ENCODE measurements around the gene PRDM2.

The PRDM2 gene

GRCh38 chr1:13760921-13761320 is 60.9 kb downstream of the PRDM2 start:
- no peak overlapping the region for H3K4me3 ChIP-seq (ENCODE audit: low read length)
- no peaks in the 10 kb centered on the region for H3K27me3 ChIP-seq (ENCODE audit: control insufficient read depth, insufficient read depth, low read length)
- H3K4me1 ChIP-seq (ENCODE audit: control insufficient read depth, insufficient read depth, low read length) = peaks cover 27% of the 10 kb centered on the region
- no peak overlapping the region for H3K9ac ChIP-seq (ENCODE audit: low read length)
- no peaks in the 10 kb centered on the region for H3K9me3 ChIP-seq (ENCODE audit: control insufficient read depth, low read length)
- H3K36me3 ChIP-seq (ENCODE audit: control insufficient read depth, insufficient read depth, low read length) = no peaks in the 10 kb centered on the region

- Histone ChIP-seq H3K4me1 (ENCODE audit: control insufficient read depth, insufficient read depth, low read length) (peaks cover 22% of the 10 kb centered on the region), H3K4me3 (ENCODE audit: low read length) (no peak overlapping the region), H3K9ac (ENCODE audit: low read length) (no peak overlapping the region)
Measured at GRCh38 chr1:13761883-13762282, 61.9 kb downstream of the PRDM2 start.

GRCh38 chr1:13762642-13763041 is 62.7 kb downstream of the PRDM2 start:
- Histone ChIP-seq H3K9me3 (ENCODE audit: control insufficient read depth, low read length) (no peaks in the 10 kb centered on the region), H3K4me1 (ENCODE audit: control insufficient read depth, insufficient read depth, low read length) (peaks cover 20% of the 10 kb centered on the region), H3K36me3 (ENCODE audit: control insufficient read depth, insufficient read depth, low read length) (no peaks in the 10 kb centered on the region), H3K9ac (ENCODE audit: low read length) (no peak overlapping the region), H3K4me3 (ENCODE audit: low read length) (no peak overlapping the region), H3K27me3 (ENCODE audit: control insufficient read depth, insufficient read depth, low read length) (no peaks in the 10 kb centered on the region)

More at GRCh38 chr1:13761883-13762282, 61.9 kb downstream of the PRDM2 start:
- Histone ChIP-seq H3K9me3 (ENCODE audit: control insufficient read depth, low read length) (no peaks in the 10 kb centered on the region), H3K36me3 (ENCODE audit: control insufficient read depth, insufficient read depth, low read length) (no peaks in the 10 kb centered on the region), H3K27me3 (ENCODE audit: control insufficient read depth, insufficient read depth, low read length) (no peaks in the 10 kb centered on the region)

GRCh38 chr1:13763222-13763621 is 63.2 kb downstream of the PRDM2 start:
- Histone ChIP-seq H3K36me3 (ENCODE audit: control insufficient read depth, insufficient read depth, low read length) (no peaks in the 10 kb centered on the region), H3K4me1 (ENCODE audit: control insufficient read depth, insufficient read depth, low read length) (peaks cover 16% of the 10 kb centered on the region)

GRCh38 chr1:13763991-13764390 is 64.0 kb downstream of the PRDM2 start:
- Histone ChIP-seq H3K27me3 (ENCODE audit: control insufficient read depth, insufficient read depth, low read length) (no peaks in the 10 kb centered on the region), H3K4me1 (ENCODE audit: control insufficient read depth, insufficient read depth, low read length) (peaks cover 12% of the 10 kb centered on the region), H3K9me3 (ENCODE audit: control insufficient read depth, low read length) (no peaks in the 10 kb centered on the region), H3K9ac (ENCODE audit: low read length) (no peak overlapping the region), H3K36me3 (ENCODE audit: control insufficient read depth, insufficient read depth, low read length) (no peaks in the 10 kb centered on the region), H3K4me3 (ENCODE audit: low read length) (no peak overlapping the region)

More at GRCh38 chr1:13763222-13763621, 63.2 kb downstream of the PRDM2 start:
- Histone ChIP-seq H3K4me3 (ENCODE audit: low read length) (no peak overlapping the region), H3K9ac (ENCODE audit: low read length) (no peak overlapping the region), H3K9me3 (ENCODE audit: control insufficient read depth, low read length) (no peaks in the 10 kb centered on the region), H3K27me3 (ENCODE audit: control insufficient read depth, insufficient read depth, low read length) (no peaks in the 10 kb centered on the region)

- no peak overlapping the region for H3K9ac ChIP-seq (ENCODE audit: low read length)
- H3K4me1 ChIP-seq (ENCODE audit: control insufficient read depth, insufficient read depth, low read length) = peaks cover 6% of the 10 kb centered on the region
- no peaks in the 10 kb centered on the region for H3K27me3 ChIP-seq (ENCODE audit: control insufficient read depth, insufficient read depth, low read length)
- H3K36me3 ChIP-seq (ENCODE audit: control insufficient read depth, insufficient read depth, low read length) = no peaks in the 10 kb centered on the region
- H3K4me3 ChIP-seq (ENCODE audit: low read length) = no peak overlapping the region
- no peaks in the 10 kb centered on the region for H3K9me3 ChIP-seq (ENCODE audit: control insufficient read depth, low read length)
Measured at GRCh38 chr1:13764588-13765332, 64.8 kb downstream of the PRDM2 start.

- no peaks in the 10 kb centered on the region for H3K36me3 ChIP-seq (ENCODE audit: control insufficient read depth, insufficient read depth, low read length)
- H3K9ac ChIP-seq (ENCODE audit: low read length) = no peak overlapping the region
- H3K4me1 ChIP-seq (ENCODE audit: control insufficient read depth, insufficient read depth, low read length) = peaks cover 9% of the 10 kb centered on the region
- H3K4me3 ChIP-seq (ENCODE audit: low read length) = no peak overlapping the region
- H3K9me3 ChIP-seq (ENCODE audit: control insufficient read depth, low read length) = no peaks in the 10 kb centered on the region
- H3K27me3 ChIP-seq (ENCODE audit: control insufficient read depth, insufficient read depth, low read length) = no peaks in the 10 kb centered on the region
Measured at GRCh38 chr1:13766592-13767564, 66.9 kb downstream of the PRDM2 start.

GRCh38 chr1:13769212-13769611 is 69.2 kb downstream of the PRDM2 start:
- H3K4me1 ChIP-seq (ENCODE audit: control insufficient read depth, insufficient read depth, low read length) = peaks cover 3% of the 10 kb centered on the region
- H3K36me3 ChIP-seq (ENCODE audit: control insufficient read depth, insufficient read depth, low read length) = no peaks in the 10 kb centered on the region
- no peaks in the 10 kb centered on the region for H3K27me3 ChIP-seq (ENCODE audit: control insufficient read depth, insufficient read depth, low read length)
- H3K9ac ChIP-seq (ENCODE audit: low read length) = no peak overlapping the region
- no peaks in the 10 kb centered on the region for H3K9me3 ChIP-seq (ENCODE audit: control insufficient read depth, low read length)
- H3K4me3 ChIP-seq (ENCODE audit: low read length) = no peak overlapping the region

GRCh38 chr1:13769830-13770229 is 69.8 kb downstream of the PRDM2 start:
- no peaks in the 10 kb centered on the region for H3K9me3 ChIP-seq (ENCODE audit: control insufficient read depth, low read length)
- no peaks in the 10 kb centered on the region for H3K36me3 ChIP-seq (ENCODE audit: control insufficient read depth, insufficient read depth, low read length)
- no peak overlapping the region for H3K4me3 ChIP-seq (ENCODE audit: low read length)
- H3K4me1 ChIP-seq (ENCODE audit: control insufficient read depth, insufficient read depth, low read length) = peaks cover 3% of the 10 kb centered on the region
- H3K27me3 ChIP-seq (ENCODE audit: control insufficient read depth, insufficient read depth, low read length) = no peaks in the 10 kb centered on the region
- no peak overlapping the region for H3K9ac ChIP-seq (ENCODE audit: low read length)

- peaks cover 4% of the 10 kb centered on the region for H3K36me3 ChIP-seq (ENCODE audit: control insufficient read depth, insufficient read depth, low read length)
- no peak overlapping the region for H3K4me3 ChIP-seq (ENCODE audit: low read length)
- H3K4me1 ChIP-seq (ENCODE audit: control insufficient read depth, insufficient read depth, low read length) = peaks cover 3% of the 10 kb centered on the region
- H3K27me3 ChIP-seq (ENCODE audit: control insufficient read depth, insufficient read depth, low read length) = no peaks in the 10 kb centered on the region
- H3K9ac ChIP-seq (ENCODE audit: low read length) = no peak overlapping the region
- no peaks in the 10 kb centered on the region for H3K9me3 ChIP-seq (ENCODE audit: control insufficient read depth, low read length)
Measured at GRCh38 chr1:13770743-13771142, 70.8 kb downstream of the PRDM2 start.

GRCh38 chr1:13771745-13772144 is 71.8 kb downstream of the PRDM2 start:
- Histone ChIP-seq H3K27me3 (ENCODE audit: control insufficient read depth, insufficient read depth, low read length) (no peaks in the 10 kb centered on the region), H3K9me3 (ENCODE audit: control insufficient read depth, low read length) (no peaks in the 10 kb centered on the region), H3K9ac (ENCODE audit: low read length) (no peak overlapping the region), H3K4me3 (ENCODE audit: low read length) (no peak overlapping the region), H3K36me3 (ENCODE audit: control insufficient read depth, insufficient read depth, low read length) (peaks cover 4% of the 10 kb centered on the region), H3K4me1 (ENCODE audit: control insufficient read depth, insufficient read depth, low read length) (peaks cover 3% of the 10 kb centered on the region)

- no peaks in the 10 kb centered on the region for H3K27me3 ChIP-seq (ENCODE audit: control insufficient read depth, insufficient read depth, low read length)
- no peaks in the 10 kb centered on the region for H3K9me3 ChIP-seq (ENCODE audit: control insufficient read depth, low read length)
- no peak overlapping the region for H3K4me3 ChIP-seq (ENCODE audit: low read length)
- H3K9ac ChIP-seq (ENCODE audit: low read length) = no peak overlapping the region
- H3K4me1 ChIP-seq (ENCODE audit: control insufficient read depth, insufficient read depth, low read length) = peaks cover 3% of the 10 kb centered on the region
- H3K36me3 ChIP-seq (ENCODE audit: control insufficient read depth, insufficient read depth, low read length) = peaks cover 4% of the 10 kb centered on the region
Measured at GRCh38 chr1:13772271-13772670, 72.3 kb downstream of the PRDM2 start.

Measured in mucosa of stomach (tissue), 1 donor.